Measurements from ENCODE around the gene GALNT12. TPM values are rescaled to one million over a fixed set of nuclear protein-coding genes. Genes with fewer than 3 reads are reported as not detected.

The GALNT12 gene
- total RNA-seq, 2 donors from 2014 or later: 69.6 to 145 TPM

DNA sequence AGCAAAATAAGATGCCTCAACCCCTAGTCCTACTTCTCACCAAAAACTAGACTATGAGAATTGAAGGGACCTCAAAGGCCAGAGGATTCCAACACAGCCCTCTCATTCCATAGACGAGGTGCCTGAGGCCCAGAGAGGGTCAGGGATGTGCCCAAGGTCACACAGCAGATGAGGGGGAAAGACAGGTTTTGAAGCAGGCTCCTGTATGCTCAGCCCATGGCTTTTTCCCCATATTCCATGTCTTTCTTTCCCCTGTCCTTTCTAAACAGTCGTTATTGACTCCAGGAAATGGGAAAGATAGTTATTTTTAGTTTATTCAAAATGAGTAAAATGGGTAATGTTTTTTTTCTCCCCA lies 75.1 kb downstream of the GALNT12 start:
- H3K4me3 ChIP-seq: no peak overlapping the region
- H3K4me1 ChIP-seq: no peaks in the 10 kb centered on the region
- H3K27me3 ChIP-seq: no peaks in the 10 kb centered on the region
- no peak for DNase-seq
- H3K9ac ChIP-seq (ENCODE audit: low read depth in 2 of 2, low read length in 2 of 2): no peak overlapping the region
- H3K9me3 ChIP-seq: no peaks in the 10 kb centered on the region
- H3K27ac ChIP-seq: no peak overlapping the region
- intact Hi-C loops (cut with DNase I): no loop called here
- TF ChIP-seq, protein P1, sequence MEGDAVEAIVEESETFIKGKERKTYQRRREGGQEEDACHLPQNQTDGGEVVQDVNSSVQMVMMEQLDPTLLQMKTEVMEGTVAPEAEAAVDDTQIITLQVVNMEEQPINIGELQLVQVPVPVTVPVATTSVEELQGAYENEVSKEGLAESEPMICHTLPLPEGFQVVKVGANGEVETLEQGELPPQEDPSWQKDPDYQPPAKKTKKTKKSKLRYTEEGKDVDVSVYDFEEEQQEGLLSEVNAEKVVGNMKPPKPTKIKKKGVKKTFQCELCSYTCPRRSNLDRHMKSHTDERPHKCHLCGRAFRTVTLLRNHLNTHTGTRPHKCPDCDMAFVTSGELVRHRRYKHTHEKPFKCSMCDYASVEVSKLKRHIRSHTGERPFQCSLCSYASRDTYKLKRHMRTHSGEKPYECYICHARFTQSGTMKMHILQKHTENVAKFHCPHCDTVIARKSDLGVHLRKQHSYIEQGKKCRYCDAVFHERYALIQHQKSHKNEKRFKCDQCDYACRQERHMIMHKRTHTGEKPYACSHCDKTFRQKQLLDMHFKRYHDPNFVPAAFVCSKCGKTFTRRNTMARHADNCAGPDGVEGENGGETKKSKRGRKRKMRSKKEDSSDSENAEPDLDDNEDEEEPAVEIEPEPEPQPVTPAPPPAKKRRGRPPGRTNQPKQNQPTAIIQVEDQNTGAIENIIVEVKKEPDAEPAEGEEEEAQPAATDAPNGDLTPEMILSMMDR (IDR thresholded peaks at IDR 0.05): no peak
- H3K36me3 ChIP-seq: no peaks in the 10 kb centered on the region

DNA sequence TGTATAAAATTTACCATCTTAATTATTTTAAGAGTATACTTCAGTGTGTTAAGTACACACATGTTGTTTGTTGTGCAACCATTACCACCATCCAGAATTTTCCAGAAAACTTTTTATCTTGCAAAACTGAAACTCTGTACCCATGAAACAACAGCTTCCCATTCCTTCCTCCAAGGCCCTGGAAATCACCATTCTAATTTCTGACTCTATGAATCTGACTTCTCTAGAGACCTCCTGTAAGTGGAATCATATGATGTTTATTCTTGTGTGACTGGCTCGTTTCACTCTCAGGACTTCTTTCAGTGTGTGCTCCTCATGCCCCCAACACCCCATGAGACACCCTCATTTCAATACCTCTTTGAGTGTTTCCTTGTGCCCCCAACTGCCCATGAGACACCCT lies 75.8 kb downstream of the GALNT12 start:
- H3K4me1 ChIP-seq: no peaks in the 10 kb centered on the region
- TF ChIP-seq, protein P1 (IDR thresholded peaks at IDR 0.05): no peak
- no peak overlapping the region for H3K9ac ChIP-seq (ENCODE audit: low read depth in 2 of 2, low read length in 2 of 2)
- intact Hi-C loops (cut with DNase I): no loop called here
- no peak for DNase-seq
- no peaks in the 10 kb centered on the region for H3K36me3 ChIP-seq
- H3K27me3 ChIP-seq: no peaks in the 10 kb centered on the region
- no peaks in the 10 kb centered on the region for H3K9me3 ChIP-seq
- no peak overlapping the region for H3K4me3 ChIP-seq
- no peak overlapping the region for H3K27ac ChIP-seq

DNA sequence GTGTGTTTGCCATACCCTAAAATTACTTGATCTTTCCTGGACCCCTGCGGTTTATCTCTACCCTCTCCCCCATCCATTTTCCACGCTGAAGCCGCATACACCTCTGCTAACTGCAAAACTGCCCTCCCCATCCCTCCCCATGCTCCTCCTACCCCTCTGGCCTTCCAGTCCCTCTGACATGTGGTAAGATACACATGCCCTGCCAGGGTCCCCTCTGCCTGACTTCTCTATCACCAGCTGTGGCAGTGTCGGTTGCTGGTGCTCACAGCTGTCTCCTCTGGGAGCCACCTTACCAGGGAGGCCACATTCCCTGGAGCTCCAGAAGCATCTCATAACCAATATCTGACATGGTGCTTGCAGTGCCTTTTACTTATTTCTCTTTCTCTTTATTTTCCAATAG lies 77.4 kb downstream of the GALNT12 start:
- H3K27me3 ChIP-seq: no peaks in the 10 kb centered on the region
- no peaks in the 10 kb centered on the region for H3K9me3 ChIP-seq
- H3K27ac ChIP-seq: no peak overlapping the region
- no peak overlapping the region for H3K4me3 ChIP-seq
- intact Hi-C loops (cut with DNase I): no loop called here
- H3K36me3 ChIP-seq: no peaks in the 10 kb centered on the region
- no peak overlapping the region for H3K9ac ChIP-seq (ENCODE audit: low read depth in 2 of 2, low read length in 2 of 2)
- no peaks in the 10 kb centered on the region for H3K4me1 ChIP-seq
- TF ChIP-seq, protein P1 (IDR thresholded peaks at IDR 0.05): no peak
- no peak for DNase-seq

DNA sequence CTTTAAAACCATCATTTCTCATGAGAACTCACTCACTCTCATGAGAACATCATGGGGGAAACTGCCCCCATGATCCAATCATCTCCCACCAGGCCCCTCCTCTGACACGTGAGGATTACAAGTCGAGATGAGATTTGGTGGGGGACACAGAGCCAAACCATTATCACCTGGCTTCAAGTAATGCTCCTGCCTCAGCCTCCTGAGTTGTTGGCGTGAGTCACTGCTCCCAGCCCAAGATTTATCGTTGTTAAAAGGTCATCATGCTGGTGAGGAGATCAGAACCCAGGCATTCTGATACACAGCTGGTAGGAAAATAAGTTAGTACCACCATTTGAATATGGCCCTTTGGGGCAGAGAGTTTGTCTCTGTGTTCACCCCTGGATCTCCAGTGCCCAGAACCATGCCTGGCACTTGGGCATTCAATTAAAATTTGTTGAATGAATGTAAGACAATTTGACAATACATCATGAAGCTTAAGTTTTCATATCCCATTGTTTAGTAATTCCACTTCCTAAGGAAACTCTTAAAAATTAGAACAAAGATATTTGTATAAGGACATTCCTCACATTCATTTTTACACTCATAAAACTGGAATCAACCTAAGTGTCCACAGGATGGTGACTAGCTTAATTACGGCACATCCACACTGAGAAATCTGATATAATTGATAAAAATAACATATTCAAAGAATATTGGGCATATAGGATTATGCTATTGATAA lies 78.3 kb downstream of the GALNT12 start:
- no peaks in the 10 kb centered on the region for H3K9me3 ChIP-seq
- H3K4me1 ChIP-seq: no peaks in the 10 kb centered on the region
- TF ChIP-seq, protein P1 (IDR thresholded peaks at IDR 0.05): no peak
- H3K9ac ChIP-seq (ENCODE audit: low read depth in 2 of 2, low read length in 2 of 2): no peak overlapping the region
- no peaks in the 10 kb centered on the region for H3K27me3 ChIP-seq
- no peak overlapping the region for H3K4me3 ChIP-seq
- H3K27ac ChIP-seq: no peak overlapping the region
- no peak for DNase-seq
- intact Hi-C loops (cut with DNase I): no loop called here
- H3K36me3 ChIP-seq: no peaks in the 10 kb centered on the region

DNA sequence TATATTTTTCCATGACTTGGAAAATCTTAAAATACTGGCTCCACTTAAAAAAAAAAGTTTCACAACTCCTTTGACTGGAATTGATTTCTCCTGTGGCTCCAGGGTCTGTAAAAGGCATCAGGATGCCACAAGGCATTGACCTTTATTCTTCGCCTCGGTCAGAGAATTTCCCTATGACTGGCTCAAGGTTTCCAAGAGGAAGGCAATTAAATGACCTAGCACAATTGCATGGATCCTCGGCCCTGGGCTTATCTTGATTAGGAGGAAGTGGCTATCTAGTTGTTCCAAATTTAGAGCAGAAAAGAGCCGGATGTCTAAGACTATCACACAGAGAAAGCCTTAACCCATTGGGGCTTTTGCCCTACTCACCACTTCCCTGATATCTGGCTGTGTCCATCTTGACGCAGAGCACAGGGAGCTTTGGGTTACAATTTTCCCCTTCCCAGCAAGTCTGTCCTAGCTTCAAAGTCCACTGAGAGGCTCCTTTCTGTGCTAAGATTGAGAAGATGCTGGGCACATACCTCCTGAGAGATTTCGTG lies 79.3 kb downstream of the GALNT12 start:
- TF ChIP-seq, protein P1 (IDR thresholded peaks at IDR 0.05): no peak
- H3K4me3 ChIP-seq: no peak overlapping the region
- DNase-seq: no peak
- no peaks in the 10 kb centered on the region for H3K9me3 ChIP-seq
- intact Hi-C loops (cut with DNase I): no loop called here
- no peak overlapping the region for H3K27ac ChIP-seq
- H3K36me3 ChIP-seq: no peaks in the 10 kb centered on the region
- no peaks in the 10 kb centered on the region for H3K4me1 ChIP-seq
- H3K27me3 ChIP-seq: no peaks in the 10 kb centered on the region
- H3K9ac ChIP-seq (ENCODE audit: low read depth in 2 of 2, low read length in 2 of 2): no peak overlapping the region

Measured in colonic mucosa (tissue), 4 donors.